HepG2 (cell line): Measurements from ENCODE around the gene ACSL5. TPM values are rescaled to one million over a fixed set of nuclear protein-coding genes. Genes with fewer than 3 reads are reported as not detected.

Source experiments
- PAF1 ChIP-seq: IDR thresholded peaks from 2 replicates; pipeline ENCODE4 v1.6.1; 2016; ENCODE audit warnings: missing genetic modification reagents, missing compliant biosample characterization
- SYNCRIP ChIP-seq: fragments of 200-400 bp; formaldehyde crosslinking; IDR thresholded peaks from 2 replicates; pipeline ENCODE4 v1.6.1; 2018; ENCODE audit warnings: mild to moderate bottlenecking, low read depth, low read length; ENCODE audit not compliant: insufficient read depth
- TCF12 ChIP-seq, 2 experiments: fragments of 450-650 bp in 1 of 2; sonication (generic) in 1 of 2; formaldehyde crosslinking in 1 of 2; IDR thresholded peaks; 2 replicates each; pipeline versions ENCODE4 v1.6.1 to v1.8.0; 2017 to 2022; ENCODE audit warnings: antibody characterized with exemption in 1 of 2, mild to moderate bottlenecking in 1 of 2, missing genetic modification reagents in 1 of 2, moderate library complexity in 1 of 2
- ZFP36 ChIP-seq: fragments of 150-350 bp; IDR thresholded peaks from 2 replicates; pipeline ENCODE4 v1.6.1; 2018; ENCODE audit warnings: borderline replicate concordance, low read length, low read depth; ENCODE audit not compliant: partially characterized antibody
- ZFP36L2 ChIP-seq: sonication (generic); formaldehyde crosslinking; IDR thresholded peaks from 2 replicates; pipeline ENCODE4 v1.4.0; 2020; ENCODE audit warnings: missing genetic modification reagents
- ZNF44 ChIP-seq: sonication (generic); formaldehyde crosslinking; IDR thresholded peaks from 2 replicates; pipeline ENCODE4 v1.5.1; 2020; ENCODE audit warnings: mild to moderate bottlenecking, missing genetic modification reagents
- ZNF75D ChIP-seq: sonication (generic); formaldehyde crosslinking; IDR thresholded peaks from 2 replicates; pipeline ENCODE4 v1.8.1; 2023; ENCODE audit warnings: missing genetic modification reagents, mild to moderate bottlenecking, borderline replicate concordance
- ZSCAN31 ChIP-seq: sonication (generic); formaldehyde crosslinking; IDR thresholded peaks from 2 replicates; pipeline ENCODE4 v1.5.0; 2020; ENCODE audit warnings: low read depth, mild to moderate bottlenecking, missing genetic modification reagents
- polyA plus RNA-seq, 8 experiments: library from polyadenylated mRNA; depleted of rRNA in 3 of 8; stranded (reverse) in 7 of 8; unstranded in 1 of 8; fragments of >200 nt; fragmentation: Illumina TruSeq in 4 of 8; extraction: Trizol in 4 of 8; gene quantifications; 2 replicates each; pipeline versions ENCODE4 v1.2.1 to v1.2.3, GENCODE V29; 2011 to 2016; ENCODE audit warnings: low read depth in 4 of 8, missing spikeins in 1 of 8, mixed read lengths in 1 of 8; ENCODE audit not compliant: insufficient read depth in 1 of 8
- total RNA-seq, 5 experiments: library from RNA; depleted of rRNA; stranded (reverse); fragments of >200 nt; fragmentation: Illumina TruSeq; extraction: Trizol; gene quantifications; 2 replicates each; pipeline ENCODE4 v1.2.3, GENCODE V29; 2016; ENCODE audit warnings: low read depth in 1 of 5
- TF ChIP-seq, protein P1 (sequence below): sonication (generic); formaldehyde crosslinking; IDR thresholded peaks from 2 replicates; pipeline ENCODE4 v1.5.1; 2020; ENCODE audit warnings: mild to moderate bottlenecking, missing genetic modification reagents
- TF ChIP-seq, protein P2 (sequence below): sonication (generic); formaldehyde crosslinking; conservative IDR thresholded peaks from 2 replicates; pipeline ENCODE4 v1.5.0; 2020; ENCODE audit warnings: missing genetic modification reagents
- TF ChIP-seq, protein P3 (sequence below): sonication (generic); formaldehyde crosslinking; IDR thresholded peaks from 2 replicates; pipeline ENCODE4 v1.9.0; 2021; ENCODE audit warnings: missing genetic modification reagents, borderline replicate concordance
- TF ChIP-seq, protein P4 (sequence below), 2 experiments: fragments of 450-650 bp in 1 of 2; sonication (generic) in 1 of 2; formaldehyde crosslinking; IDR thresholded peaks; 2 replicates each; pipeline versions ENCODE4 v1.5.0 to v1.8.0; 2020 to 2022; ENCODE audit warnings: mild to moderate bottlenecking in 1 of 2, missing genetic modification reagents in 1 of 2
- TF ChIP-seq, protein P5 (sequence below): sonication (generic); formaldehyde crosslinking; IDR thresholded peaks from one replicate; pipeline ENCODE4 v1.5.1; 2020; ENCODE audit warnings: mild to moderate bottlenecking, missing genetic modification reagents; ENCODE audit errors: not compliant biosample characterization

ACSL5 gene
- total and polyA plus RNA-seq, 2 of the 13 experiments (the other 11 are each of a cell fraction or from before 2014, with no cell fraction given), result 56.4 to 82.5 TPM

DNA sequence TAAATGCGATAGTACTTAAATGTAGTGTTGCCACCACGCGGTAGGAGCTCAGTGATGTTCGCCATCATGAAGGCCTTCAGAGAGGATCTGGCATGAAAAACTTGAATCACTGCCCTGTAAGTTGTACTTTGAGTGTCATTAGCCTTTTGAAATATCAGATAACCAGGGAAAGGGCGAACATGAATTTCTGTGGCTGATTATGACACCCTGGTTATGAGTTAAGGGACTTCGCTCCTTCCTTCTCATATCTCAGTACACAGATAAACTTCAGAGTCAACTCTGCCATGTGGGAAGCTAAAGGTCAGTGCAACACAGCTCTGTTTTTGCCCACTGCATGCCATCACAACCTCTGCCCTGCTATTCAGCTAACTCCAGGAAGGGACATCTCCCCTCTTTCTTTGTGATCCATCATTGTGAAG, 8.9 kb upstream of the ACSL5 start (continued):
- TF ChIP-seq, protein P1, sequence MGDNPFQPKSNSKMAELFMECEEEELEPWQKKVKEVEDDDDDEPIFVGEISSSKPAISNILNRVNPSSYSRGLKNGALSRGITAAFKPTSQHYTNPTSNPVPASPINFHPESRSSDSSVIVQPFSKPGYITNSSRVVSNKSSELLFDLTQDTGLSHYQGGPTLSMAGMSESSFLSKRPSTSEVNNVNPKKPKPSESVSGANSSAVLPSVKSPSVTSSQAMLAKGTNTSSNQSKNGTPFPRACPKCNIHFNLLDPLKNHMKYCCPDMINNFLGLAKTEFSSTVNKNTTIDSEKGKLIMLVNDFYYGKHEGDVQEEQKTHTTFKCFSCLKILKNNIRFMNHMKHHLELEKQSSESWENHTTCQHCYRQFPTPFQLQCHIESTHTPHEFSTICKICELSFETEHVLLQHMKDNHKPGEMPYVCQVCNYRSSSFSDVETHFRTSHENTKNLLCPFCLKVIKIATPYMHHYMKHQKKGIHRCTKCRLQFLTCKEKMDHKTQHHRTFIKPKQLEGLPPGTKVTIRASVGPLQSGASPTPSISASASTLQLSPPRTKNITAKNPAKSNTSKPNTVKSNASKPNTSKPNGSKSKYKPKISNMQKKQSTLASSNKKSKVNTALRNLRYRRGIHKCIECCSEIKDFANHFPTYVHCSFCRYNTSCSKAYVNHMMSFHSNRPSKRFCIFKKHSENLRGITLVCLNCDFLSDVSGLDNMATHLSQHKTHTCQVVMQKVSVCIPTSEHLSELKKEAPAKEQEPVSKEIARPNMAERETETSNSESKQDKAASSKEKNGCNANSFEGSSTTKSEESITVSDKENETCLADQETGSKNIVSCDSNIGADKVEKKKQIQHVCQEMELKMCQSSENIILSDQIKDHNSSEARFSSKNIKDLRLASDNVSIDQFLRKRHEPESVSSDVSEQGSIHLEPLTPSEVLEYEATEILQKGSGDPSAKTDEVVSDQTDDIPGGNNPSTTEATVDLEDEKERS (CRISPR knock-in tag), result no peak
- TF ChIP-seq PAF1 (CRISPR knock-in tag), result no peak
- TF ChIP-seq ZNF44 (CRISPR knock-in tag), result no peak
- no peak for TF ChIP-seq ZFP36L2 (CRISPR knock-in tag)
- TF ChIP-seq, protein P2, sequence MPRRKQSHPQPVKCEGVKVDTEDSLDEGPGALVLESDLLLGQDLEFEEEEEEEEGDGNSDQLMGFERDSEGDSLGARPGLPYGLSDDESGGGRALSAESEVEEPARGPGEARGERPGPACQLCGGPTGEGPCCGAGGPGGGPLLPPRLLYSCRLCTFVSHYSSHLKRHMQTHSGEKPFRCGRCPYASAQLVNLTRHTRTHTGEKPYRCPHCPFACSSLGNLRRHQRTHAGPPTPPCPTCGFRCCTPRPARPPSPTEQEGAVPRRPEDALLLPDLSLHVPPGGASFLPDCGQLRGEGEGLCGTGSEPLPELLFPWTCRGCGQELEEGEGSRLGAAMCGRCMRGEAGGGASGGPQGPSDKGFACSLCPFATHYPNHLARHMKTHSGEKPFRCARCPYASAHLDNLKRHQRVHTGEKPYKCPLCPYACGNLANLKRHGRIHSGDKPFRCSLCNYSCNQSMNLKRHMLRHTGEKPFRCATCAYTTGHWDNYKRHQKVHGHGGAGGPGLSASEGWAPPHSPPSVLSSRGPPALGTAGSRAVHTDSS (CRISPR knock-in tag), result no peak
- TF ChIP-seq, protein P3, sequence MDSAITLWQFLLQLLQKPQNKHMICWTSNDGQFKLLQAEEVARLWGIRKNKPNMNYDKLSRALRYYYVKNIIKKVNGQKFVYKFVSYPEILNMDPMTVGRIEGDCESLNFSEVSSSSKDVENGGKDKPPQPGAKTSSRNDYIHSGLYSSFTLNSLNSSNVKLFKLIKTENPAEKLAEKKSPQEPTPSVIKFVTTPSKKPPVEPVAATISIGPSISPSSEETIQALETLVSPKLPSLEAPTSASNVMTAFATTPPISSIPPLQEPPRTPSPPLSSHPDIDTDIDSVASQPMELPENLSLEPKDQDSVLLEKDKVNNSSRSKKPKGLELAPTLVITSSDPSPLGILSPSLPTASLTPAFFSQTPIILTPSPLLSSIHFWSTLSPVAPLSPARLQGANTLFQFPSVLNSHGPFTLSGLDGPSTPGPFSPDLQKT (CRISPR knock-in tag), result no peak
- TF ChIP-seq, protein P4, sequence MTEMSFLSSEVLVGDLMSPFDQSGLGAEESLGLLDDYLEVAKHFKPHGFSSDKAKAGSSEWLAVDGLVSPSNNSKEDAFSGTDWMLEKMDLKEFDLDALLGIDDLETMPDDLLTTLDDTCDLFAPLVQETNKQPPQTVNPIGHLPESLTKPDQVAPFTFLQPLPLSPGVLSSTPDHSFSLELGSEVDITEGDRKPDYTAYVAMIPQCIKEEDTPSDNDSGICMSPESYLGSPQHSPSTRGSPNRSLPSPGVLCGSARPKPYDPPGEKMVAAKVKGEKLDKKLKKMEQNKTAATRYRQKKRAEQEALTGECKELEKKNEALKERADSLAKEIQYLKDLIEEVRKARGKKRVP (CRISPR knock-in tag; IDR thresholded peaks at IDR 0.05), result no peak
- TF ChIP-seq ZSCAN31 (CRISPR knock-in tag), result no peak
- TF ChIP-seq TCF12 (IDR thresholded peaks at IDR 0.05), result no peak
- no peak for TF ChIP-seq TCF12 (CRISPR knock-in tag; IDR thresholded peaks at IDR 0.05)
- no peak for TF ChIP-seq ZNF75D (CRISPR knock-in tag)
- TF ChIP-seq, protein P5, sequence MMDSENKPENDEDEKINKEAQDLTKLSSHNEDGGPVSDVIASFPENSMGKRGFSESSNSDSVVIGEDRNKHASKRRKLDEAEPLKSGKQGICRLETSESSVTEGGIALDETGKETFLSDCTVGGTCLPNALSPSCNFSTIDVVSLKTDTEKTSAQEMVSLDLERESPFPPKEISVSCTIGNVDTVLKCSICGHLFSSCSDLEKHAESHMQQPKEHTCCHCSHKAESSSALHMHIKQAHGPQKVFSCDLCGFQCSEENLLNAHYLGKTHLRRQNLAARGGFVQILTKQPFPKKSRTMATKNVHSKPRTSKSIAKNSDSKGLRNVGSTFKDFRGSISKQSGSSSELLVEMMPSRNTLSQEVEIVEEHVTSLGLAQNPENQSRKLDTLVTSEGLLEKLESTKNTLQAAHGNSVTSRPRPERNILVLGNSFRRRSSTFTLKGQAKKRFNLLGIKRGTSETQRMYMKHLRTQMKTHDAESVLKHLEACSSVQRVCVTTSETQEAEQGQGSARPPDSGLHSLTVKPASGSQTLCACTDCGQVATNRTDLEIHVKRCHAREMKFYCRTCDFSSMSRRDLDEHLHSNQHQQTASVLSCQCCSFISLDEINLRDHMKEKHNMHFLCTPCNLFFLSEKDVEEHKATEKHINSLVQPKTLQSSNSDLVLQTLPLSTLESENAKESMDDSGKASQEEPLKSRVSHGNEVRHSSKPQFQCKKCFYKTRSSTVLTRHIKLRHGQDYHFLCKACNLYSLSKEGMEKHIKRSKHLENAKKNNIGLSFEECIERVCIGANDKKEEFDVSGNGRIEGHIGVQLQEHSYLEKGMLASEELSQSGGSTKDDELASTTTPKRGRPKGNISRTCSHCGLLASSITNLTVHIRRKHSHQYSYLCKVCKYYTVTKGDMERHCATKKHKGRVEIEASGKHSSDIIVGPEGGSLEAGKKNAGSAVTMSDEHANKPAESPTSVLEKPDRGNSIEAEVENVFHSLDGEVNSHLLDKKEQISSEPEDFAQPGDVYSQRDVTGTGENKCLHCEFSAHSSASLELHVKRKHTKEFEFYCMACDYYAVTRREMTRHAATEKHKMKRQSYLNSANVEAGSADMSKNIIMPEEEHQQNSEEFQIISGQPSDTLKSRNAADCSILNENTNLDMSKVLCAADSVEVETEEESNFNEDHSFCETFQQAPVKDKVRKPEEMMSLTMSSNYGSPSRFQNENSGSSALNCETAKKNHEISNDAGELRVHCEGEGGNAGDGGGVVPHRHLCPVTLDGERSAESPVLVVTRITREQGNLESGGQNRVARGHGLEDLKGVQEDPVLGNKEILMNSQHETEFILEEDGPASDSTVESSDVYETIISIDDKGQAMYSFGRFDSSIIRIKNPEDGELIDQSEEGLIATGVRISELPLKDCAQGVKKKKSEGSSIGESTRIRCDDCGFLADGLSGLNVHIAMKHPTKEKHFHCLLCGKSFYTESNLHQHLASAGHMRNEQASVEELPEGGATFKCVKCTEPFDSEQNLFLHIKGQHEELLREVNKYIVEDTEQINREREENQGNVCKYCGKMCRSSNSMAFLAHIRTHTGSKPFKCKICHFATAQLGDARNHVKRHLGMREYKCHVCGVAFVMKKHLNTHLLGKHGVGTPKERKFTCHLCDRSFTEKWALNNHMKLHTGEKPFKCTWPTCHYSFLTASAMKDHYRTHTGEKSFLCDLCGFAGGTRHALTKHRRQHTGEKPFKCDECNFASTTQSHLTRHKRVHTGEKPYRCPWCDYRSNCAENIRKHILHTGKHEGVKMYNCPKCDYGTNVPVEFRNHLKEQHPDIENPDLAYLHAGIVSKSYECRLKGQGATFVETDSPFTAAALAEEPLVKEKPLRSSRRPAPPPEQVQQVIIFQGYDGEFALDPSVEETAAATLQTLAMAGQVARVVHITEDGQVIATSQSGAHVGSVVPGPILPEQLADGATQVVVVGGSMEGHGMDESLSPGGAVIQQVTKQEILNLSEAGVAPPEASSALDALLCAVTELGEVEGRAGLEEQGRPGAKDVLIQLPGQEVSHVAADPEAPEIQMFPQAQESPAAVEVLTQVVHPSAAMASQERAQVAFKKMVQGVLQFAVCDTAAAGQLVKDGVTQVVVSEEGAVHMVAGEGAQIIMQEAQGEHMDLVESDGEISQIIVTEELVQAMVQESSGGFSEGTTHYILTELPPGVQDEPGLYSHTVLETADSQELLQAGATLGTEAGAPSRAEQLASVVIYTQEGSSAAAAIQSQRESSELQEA (CRISPR knock-in tag), result no peak
- no peak for TF ChIP-seq SYNCRIP
- no peak for TF ChIP-seq ZFP36
